Stomach (tissue), 9 donors: ENCODE data around the gene SLC26A9. TPM values are rescaled to one million over a fixed set of nuclear protein-coding genes. Genes with fewer than 3 reads are reported as not detected.
A peak's percentile ranks its signal among the peaks of the same experiment; 100 is the strongest.

Experiments
- DNase-seq, 2 donors: peaks; one replicate each; pipeline versions ENCODE4 v3.0.0 to v3.0.0-alpha.2; 2013 to 2019
- H3K27ac ChIP-seq, 5 donors: fragments of 200-600 bp in 4 of 5; sonication (generic) in 4 of 5; one replicate each; pipeline ENCODE4 v1.5.1; 2013 to 2019; ENCODE audit warnings: mild to moderate bottlenecking in 1 of 5, moderate library complexity in 1 of 5
- H3K27me3 ChIP-seq, 3 donors: fragments of 200-600 bp; sonication (generic); one replicate each; pipeline ENCODE4 v1.5.1; 2017 to 2019; ENCODE audit warnings: mixed run types in 1 of 3
- H3K36me3 ChIP-seq, 4 donors: fragments of 200-600 bp; sonication (generic); 1 replicate in 3 of 4; 2 replicates in 1 of 4; pipeline ENCODE4 v1.5.1; 2016 to 2019
- H3K4me1 ChIP-seq, 4 donors: fragments of 200-600 bp; sonication (generic); one replicate each; pipeline ENCODE4 v1.5.1; 2016 to 2019
- H3K4me3 ChIP-seq, 4 donors: fragments of 200-600 bp; sonication (generic) in 3 of 4; one replicate each; pipeline ENCODE4 v1.5.1; 2016 to 2019; ENCODE audit warnings: mild to moderate bottlenecking in 1 of 4
- H3K9me3 ChIP-seq, 4 donors: fragments of 200-600 bp; sonication (generic); one replicate each; pipeline ENCODE4 v1.5.1; 2016 to 2019
- CTCF ChIP-seq, 7 experiments: fragments of 450-650 bp in 4 of 7; fragments of 200-600 bp in 3 of 7; sonication (generic) in 3 of 7; IDR thresholded peaks; one replicate each; pipeline ENCODE4 v1.5.1; 2016 to 2019; ENCODE audit warnings: antibody characterized with exemption in 7 of 7, control low read depth in 2 of 7, mild to moderate bottlenecking in 1 of 7
- EP300 ChIP-seq: sonication (generic); formaldehyde crosslinking; IDR thresholded peaks from one replicate; pipeline ENCODE4 v1.6.1; 2017; ENCODE audit warnings: antibody characterized with exemption
- POLR2A ChIP-seq, 4 donors: fragments of 450-650 bp; IDR thresholded peaks; one replicate each; pipeline ENCODE4 v1.6.1; 2016; ENCODE audit warnings: antibody characterized with exemption in 4 of 4, control low read depth in 2 of 4, mild to moderate bottlenecking in 1 of 4, moderate library complexity in 1 of 4
- POLR2AphosphoS5 ChIP-seq, 3 donors: sonication (generic); formaldehyde crosslinking; IDR thresholded peaks; one replicate each; pipeline ENCODE4 v1.6.1; 2016; ENCODE audit warnings: antibody characterized with exemption in 3 of 3
- WGBS, 5 donors: extraction: QIAGEN DNeasy Blood & Tissue Kit in 3 of 5; methylation state at CpG; one replicate each; pipeline versions ENCODE4 v1.1.5 to v1.1.7; 2013 to 2018; 5-methylcytosine and 5-hydroxymethylcytosine counted together
- intact Hi-C: fragments of 100-400 bp; cut with DNase I; formaldehyde crosslinking; loops from one replicate; pipeline ENCODE4 v1.15.1; 2023; ENCODE audit warnings: low total_unique reads
- polyA plus RNA-seq, 3 donors: library from polyadenylated mRNA; stranded (reverse); fragments of 200-250 nt; gene quantifications; one replicate each; pipeline ENCODE4 v1.2.3, GENCODE V29; 2013
- total RNA-seq, 5 donors: library from RNA; depleted of rRNA; stranded (reverse); fragments of >200 nt; gene quantifications; one replicate each; pipeline versions ENCODE4 v1.1.0 to v1.2.3, GENCODE V29; 2014 to 2016
- donor health status: healthy with polysubstance abuse.
- donor health status: Bipolar disorder and iron deficiency.
- donor health status: healthy.

SLC26A9 gene
- total and polyA plus RNA-seq, 8 donors: 7.9 to 63.0 (median 30.0) TPM; not detected in 1

- no peak overlapping the region for H3K27ac ChIP-seq
- intact Hi-C loops: no loop called here
- H3K4me3 ChIP-seq: no peak overlapping the region
- TF ChIP-seq POLR2AphosphoS5 (IDR thresholded peaks at IDR 0.05) (peak in 2 of 3 donors; percentile 14 to 35), CTCF (IDR thresholded peaks at IDR 0.05) (no peak)
- no peak for DNase-seq
- no peaks in the 10 kb centered on the region for H3K36me3 ChIP-seq
- WGBS, 5 donors: 27 to 51% (median 27%) methylated on average over 4 of the region's 4 CpGs
- no peaks in the 10 kb centered on the region for H3K9me3 ChIP-seq
- H3K4me1 ChIP-seq: peaks cover 0 to 29% (median 8%) of the 10 kb centered on the region in 4 donors
- peaks cover 0 to 18% (median 0%) of the 10 kb centered on the region in 3 donors for H3K27me3 ChIP-seq
These were observed 12.4 kb downstream of the SLC26A9 start for GRCh38 chr1:205930799-205931281.

- Histone ChIP-seq H3K9me3 (no peaks in the 10 kb centered on the region), H3K27ac (no peak overlapping the region), H3K36me3 (no peaks in the 10 kb centered on the region), H3K4me1 (peaks cover 0 to 29% (median 8%) of the 10 kb centered on the region in 4 donors), H3K4me3 (no peak overlapping the region), H3K27me3 (peaks cover 0 to 18% (median 0%) of the 10 kb centered on the region in 3 donors)
- no peak for DNase-seq
- 88 to 100% (median 98%) methylated on average over 1 of the region's 1 CpG for WGBS, 5 donors
- intact Hi-C loops: no loop called here
- no peak for TF ChIP-seq POLR2A (IDR thresholded peaks at IDR 0.05)
- no peak for TF ChIP-seq POLR2AphosphoS5 (IDR thresholded peaks at IDR 0.05)
- TF ChIP-seq CTCF (IDR thresholded peaks at IDR 0.05): no peak
- TF ChIP-seq EP300: no peak
These were observed 13.1 kb downstream of the SLC26A9 start for GRCh38 chr1:205930195-205930577.

- peaks cover 0 to 18% (median 0%) of the 10 kb centered on the region in 3 donors for H3K27me3 ChIP-seq
- no peaks in the 10 kb centered on the region for H3K9me3 ChIP-seq
- DNase-seq: no peak
- WGBS, 5 donors: 92 to 96% (median 94%) methylated on average over 19 of the region's 19 CpGs
- TF ChIP-seq CTCF (IDR thresholded peaks at IDR 0.05): no peak
- no peaks in the 10 kb centered on the region for H3K36me3 ChIP-seq
- H3K4me3 ChIP-seq: no peak overlapping the region
- intact Hi-C loops: loop anchor here (10.0 kb wide), 1 partner anchor 175 kb away; no protein-coding TSS in a partner anchor
- H3K27ac ChIP-seq: no peak overlapping the region
- peaks cover 0 to 29% (median 8%) of the 10 kb centered on the region in 4 donors for H3K4me1 ChIP-seq
These were observed 13.6 kb downstream of the SLC26A9 start for GRCh38 chr1:205929496-205930194.

- peaks cover 0 to 19% (median 7%) of the 10 kb centered on the region in 4 donors for H3K4me1 ChIP-seq
- H3K4me3 ChIP-seq: no peak overlapping the region
- WGBS, 5 donors: 61 to 76% (median 62%) methylated on average over 5 of the region's 5 CpGs
- H3K9me3 ChIP-seq: no peaks in the 10 kb centered on the region
- no peaks in the 10 kb centered on the region for H3K36me3 ChIP-seq
- H3K27me3 ChIP-seq: peaks cover 0 to 15% (median 0%) of the 10 kb centered on the region in 3 donors
- no peak for TF ChIP-seq POLR2AphosphoS5 (IDR thresholded peaks at IDR 0.05)
- TF ChIP-seq EP300: no peak
- TF ChIP-seq CTCF (IDR thresholded peaks at IDR 0.05): no peak
- TF ChIP-seq POLR2A (IDR thresholded peaks at IDR 0.05): no peak
- intact Hi-C loops: loop anchor here (10.0 kb wide), 1 partner anchor 176 kb away; no protein-coding TSS in a partner anchor
- no peak overlapping the region for H3K27ac ChIP-seq
- no peak for DNase-seq
These were observed 14.9 kb downstream of the SLC26A9 start for GRCh38 chr1:205928317-205928716.
